Caki2 (cell line): ENCODE measurements around the gene ARHGEF16. TPM values are rescaled to one million over a fixed set of nuclear protein-coding genes. Genes with fewer than 3 reads are reported as not detected.
A peak's percentile ranks its signal among the peaks of the same experiment; 100 is the strongest.

Source experiments
- DNase-seq: peaks from one replicate; pipeline ENCODE4 v3.0.0-alpha.2; 2015; ENCODE audit warnings: low read depth
- in situ Hi-C: cut with HindIII; loops from 2 replicates; pipeline ENCODE4 v1.10.0; 2016; ENCODE audit warnings: low sequenced_read_pairs, low pct_unique_long_range_greater_than_20kb, mixed read lengths
- total RNA-seq: library from RNA; depleted of rRNA; stranded (reverse); fragments of >200 nt; shearing (Covaris generic); gene quantifications from 2 replicates; pipeline ENCODE4 v1.2.3, GENCODE V29; 2014; ENCODE audit warnings: low replicate concordance

ARHGEF16 gene
- total RNA-seq, 1 experiment from 2014 or later, result 3.3 TPM

DNA sequence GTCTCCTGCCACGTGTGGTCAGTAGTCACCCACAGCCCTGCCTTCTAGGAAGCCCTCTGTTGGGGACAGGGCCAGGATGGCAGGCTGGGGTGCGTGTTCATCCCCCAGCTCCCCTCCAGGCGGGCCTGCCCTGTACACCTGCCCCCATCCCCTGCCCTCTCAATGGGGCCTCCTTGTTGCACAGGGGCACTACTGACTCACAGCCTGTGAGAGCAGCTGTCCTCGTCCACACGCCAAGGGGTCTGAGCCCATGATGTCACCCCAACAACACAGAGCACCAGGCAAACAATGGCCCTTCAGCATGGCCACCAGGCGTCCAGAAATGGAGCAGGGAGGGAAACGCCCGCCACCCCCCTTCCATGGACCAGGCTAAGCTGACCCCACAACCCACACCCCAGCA lies 64.3 kb downstream of the ARHGEF16 start:
- in situ Hi-C loops, result no loop called here
- no peak for DNase-seq

DNA sequence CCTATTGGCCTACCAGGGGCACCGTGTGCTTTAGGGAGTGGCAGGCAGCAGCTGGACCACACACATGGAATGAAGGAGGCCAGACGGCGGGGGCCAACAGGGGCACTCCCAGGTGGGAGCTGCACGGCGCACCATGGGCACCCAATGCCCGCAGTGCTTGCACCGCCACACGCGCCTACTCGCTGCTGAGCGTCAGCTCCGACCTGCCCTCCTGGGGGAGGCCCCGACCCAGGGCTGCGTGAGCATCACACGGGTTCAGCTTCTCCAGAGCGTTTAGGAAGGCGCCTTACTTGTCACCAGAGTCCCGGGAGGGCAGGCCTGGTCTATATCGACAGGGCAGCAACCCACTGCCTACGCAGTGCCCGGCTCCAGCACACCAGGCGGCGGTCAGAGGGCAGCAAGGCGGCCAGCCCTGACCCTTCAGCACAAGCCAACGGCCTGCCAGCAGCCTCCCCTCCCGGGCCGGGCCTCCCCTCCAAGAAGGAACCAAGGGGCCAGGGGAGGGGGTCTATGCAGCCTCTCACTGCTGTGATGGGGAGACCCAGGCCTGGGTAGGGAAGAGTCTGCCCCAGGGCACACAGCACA lies 64.9 kb downstream of the ARHGEF16 start:
- no peak for DNase-seq
- in situ Hi-C loops, result no loop called here

GRCh38 chr1:3520419-3521378 lies 66.2 kb downstream of the ARHGEF16 start:
- DNase-seq, result no peak
- in situ Hi-C loops, result no loop called here

DNA sequence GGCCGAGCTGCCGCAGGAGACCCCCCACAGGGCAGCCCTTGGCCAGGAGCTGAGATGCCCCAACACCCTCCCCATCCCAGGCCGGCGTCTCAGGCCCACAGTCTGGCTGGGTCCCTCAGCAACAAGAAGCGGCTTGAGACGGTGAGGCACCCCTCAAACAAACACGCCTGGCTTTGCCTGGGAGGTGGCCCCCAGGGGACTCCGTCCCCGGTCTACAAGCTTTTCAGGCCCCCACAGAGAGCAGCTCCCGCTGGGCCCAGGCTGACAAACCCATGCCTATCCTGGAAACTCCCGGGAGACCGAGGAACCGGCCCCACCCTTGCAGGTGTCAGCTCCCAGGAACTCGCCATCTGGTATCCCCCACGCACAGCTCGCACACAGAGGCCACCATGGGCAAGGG lies 67.0 kb downstream of the ARHGEF16 start:
- in situ Hi-C loops, result no loop called here
- DNase-seq, result no peak

DNA sequence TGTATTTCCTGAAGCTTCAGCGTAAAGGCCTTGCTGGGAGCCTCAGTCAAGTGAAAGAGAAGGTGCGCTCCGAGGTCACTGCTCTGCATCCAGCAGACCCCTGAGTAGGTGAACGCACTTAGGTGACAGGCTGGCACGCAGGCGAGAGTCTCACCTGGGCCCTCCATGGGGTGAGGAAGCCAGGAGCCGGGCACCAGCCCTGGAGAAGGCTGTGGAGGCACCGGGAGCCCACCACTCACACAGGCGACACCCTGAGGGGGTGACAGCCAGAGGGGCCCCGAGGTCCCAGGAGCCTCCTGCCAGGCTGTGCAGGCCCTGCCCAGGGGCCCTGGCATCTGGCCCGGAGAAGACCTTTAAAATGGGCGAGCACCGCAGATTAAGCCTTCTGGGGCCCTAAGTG lies 67.6 kb downstream of the ARHGEF16 start:
- no peak for DNase-seq
- in situ Hi-C loops, result no loop called here

DNA sequence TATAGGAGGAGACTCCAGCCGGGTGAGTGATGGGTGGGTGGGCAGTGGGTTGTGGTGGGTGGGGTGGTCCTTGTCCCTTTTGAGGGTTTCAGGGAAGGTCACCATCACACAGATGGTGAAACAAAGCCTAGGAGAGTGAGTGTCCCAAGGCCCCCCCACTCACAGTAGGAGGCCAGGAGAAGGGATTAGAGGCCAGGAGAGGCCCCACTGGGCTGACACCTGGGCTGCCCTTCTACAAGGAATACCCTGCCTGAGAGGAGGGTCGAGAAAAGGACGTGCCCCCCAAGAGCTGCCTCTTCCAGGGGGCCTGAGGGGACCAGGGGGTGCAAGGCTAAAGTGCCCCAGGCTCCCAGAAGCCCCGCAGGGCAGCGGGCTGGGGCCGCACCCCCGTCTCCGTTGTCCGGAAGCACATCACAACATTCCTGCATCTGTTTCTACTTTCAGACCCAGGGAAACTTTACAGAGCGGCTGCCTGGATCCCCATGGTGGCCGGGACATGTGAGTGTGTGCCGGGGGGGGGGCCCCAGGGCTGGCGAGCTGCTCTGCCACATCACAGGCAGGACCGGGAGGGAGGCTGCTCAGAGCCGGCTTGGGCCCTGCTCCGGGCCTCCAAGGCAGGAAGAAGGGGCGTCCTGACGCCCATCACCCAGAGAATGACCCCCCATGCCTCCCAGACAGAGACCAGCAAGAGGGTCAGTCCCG lies 68.2 kb downstream of the ARHGEF16 start:
- in situ Hi-C loops, result no loop called here
- no peak for DNase-seq

- no peak for DNase-seq
- in situ Hi-C loops, result no loop called here
Measured at GRCh38 chr1:3523980-3524379, 69.5 kb downstream of the ARHGEF16 start.

GRCh38 chr1:3524556-3525203 lies 70.2 kb downstream of the ARHGEF16 start:
- in situ Hi-C loops, result loop anchor here (25.0 kb wide), 1 partner anchor 113 kb away; the partner anchor contains the start of gene TPRG1L
- no peak for DNase-seq

GRCh38 chr1:3525551-3526482 lies 71.4 kb downstream of the ARHGEF16 start:
- in situ Hi-C loops, result loop anchor here (25.0 kb wide), 1 partner anchor 111 kb away; the partner anchor contains the start of gene TPRG1L
- no peak for DNase-seq

DNA sequence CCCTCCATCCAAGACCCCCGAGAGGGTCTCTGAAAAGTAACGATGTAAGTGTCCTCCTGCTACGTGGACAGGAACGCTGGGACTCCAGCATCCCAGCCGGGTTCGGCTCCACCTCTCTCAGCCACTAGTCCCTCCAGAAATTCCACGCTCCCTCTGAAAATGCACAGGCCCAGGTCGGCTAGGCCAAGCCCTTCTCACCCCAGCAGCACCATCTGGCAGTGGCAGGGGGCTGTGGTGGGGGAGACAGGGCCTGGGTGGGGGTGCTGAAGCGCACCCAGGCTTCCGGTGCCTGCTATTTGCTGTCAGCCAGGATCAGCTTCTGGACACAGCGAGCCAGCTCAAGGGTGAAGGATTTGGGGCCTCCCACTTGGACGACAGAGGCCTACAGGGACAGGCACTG lies 73.3 kb downstream of the ARHGEF16 start:
- DNase-seq, result no peak
- in situ Hi-C loops, result loop anchor here (25.0 kb wide), 1 partner anchor 110 kb away; the partner anchor contains the start of gene TPRG1L

DNA sequence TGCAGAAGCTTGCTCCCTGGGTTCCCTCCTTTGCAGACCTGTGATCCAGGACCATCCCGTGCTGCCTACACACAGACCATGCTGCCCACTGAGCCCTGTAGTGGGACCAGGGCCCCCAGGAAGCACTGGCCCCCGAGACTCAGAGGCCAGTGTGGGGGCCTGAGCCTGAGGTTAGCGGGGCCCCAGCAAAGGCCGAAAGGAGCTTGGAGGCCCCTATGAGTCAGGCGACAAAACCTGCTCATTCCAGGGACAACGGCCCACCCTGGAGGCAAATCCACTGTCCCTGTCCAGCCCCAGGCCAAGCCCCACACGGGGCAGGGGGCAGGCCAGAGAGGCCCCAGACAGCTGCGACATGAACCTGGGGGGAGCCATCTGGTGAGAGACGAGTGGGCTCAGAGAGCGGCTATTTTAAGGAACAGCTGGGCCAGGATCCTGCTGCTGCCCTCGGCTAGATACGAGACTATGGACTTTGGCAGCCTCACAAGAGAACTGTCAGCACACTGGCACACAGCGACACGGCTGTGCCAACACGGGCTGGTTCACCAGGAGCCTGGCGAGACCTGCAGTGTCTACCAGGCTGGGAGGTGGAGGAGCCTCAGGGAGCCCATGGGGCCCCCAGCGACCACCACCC lies 74.7 kb downstream of the ARHGEF16 start:
- no peak for DNase-seq
- in situ Hi-C loops, result loop anchor here (25.0 kb wide), 1 partner anchor 108 kb away; the partner anchor contains the start of gene TPRG1L

- peak; percentile 12 for DNase-seq
- in situ Hi-C loops, result loop anchor here (25.0 kb wide), 1 partner anchor 107 kb away; the partner anchor contains the start of gene TPRG1L
Measured at GRCh38 chr1:3530086-3530925, 75.8 kb downstream of the ARHGEF16 start.
